ENCODE measurements around the gene CYP24A1. TPM values are rescaled to one million over a fixed set of nuclear protein-coding genes. Genes with fewer than 3 reads are reported as not detected.

Gene CYP24A1
- total and polyA plus RNA-seq, 2 of the 8 experiments (the other 6 are each of a cell fraction or from before 2014, with no cell fraction given) = not detected

GRCh38 chr20:54161821-54162149 is 12.0 kb downstream of the CYP24A1 start (continued):
- TF ChIP-seq CHD7 (IDR thresholded peaks at IDR 0.05; ENCODE audit: insufficient replicate concordance, low read length) = no peak
- no peak for TF ChIP-seq MAFK (IDR thresholded peaks at IDR 0.05; ENCODE audit: low read depth, low read length)
- no peak for TF ChIP-seq EGR1 (IDR thresholded peaks at IDR 0.05; ENCODE audit: borderline replicate concordance, low read depth, low read length)
- no peak for TF ChIP-seq BRCA1 (IDR thresholded peaks at IDR 0.05; ENCODE audit: low read depth, low read length)
- no peak for TF ChIP-seq SP4 (IDR thresholded peaks at IDR 0.05; ENCODE audit: low read length)
